GM23248 (cell line): ENCODE measurements around the gene RANGAP1.

Experiments
- EZH2 ChIP-seq: fragments of 200-600 bp; sonication (generic); IDR thresholded peaks from 2 replicates; pipeline ENCODE4 v1.6.1; 2018; ENCODE audit warnings: antibody characterized with exemption, mild to moderate bottlenecking; ENCODE audit not compliant: insufficient read depth, poor library complexity, severe bottlenecking
- EZH2phosphoT487 ChIP-seq: fragments of 200-600 bp; sonication (generic); IDR thresholded peaks from 2 replicates; pipeline ENCODE4 v1.6.1; 2018; ENCODE audit warnings: antibody characterized with exemption, moderate library complexity, mild to moderate bottlenecking, low read depth; ENCODE audit not compliant: insufficient read depth

GRCh38 chr22:41286639-41287091, 678 bp upstream of the RANGAP1 start:
- TF ChIP-seq EZH2 (no peak), EZH2phosphoT487 (no peak)
